ENCODE measurements around the gene KRT40.

DNA sequence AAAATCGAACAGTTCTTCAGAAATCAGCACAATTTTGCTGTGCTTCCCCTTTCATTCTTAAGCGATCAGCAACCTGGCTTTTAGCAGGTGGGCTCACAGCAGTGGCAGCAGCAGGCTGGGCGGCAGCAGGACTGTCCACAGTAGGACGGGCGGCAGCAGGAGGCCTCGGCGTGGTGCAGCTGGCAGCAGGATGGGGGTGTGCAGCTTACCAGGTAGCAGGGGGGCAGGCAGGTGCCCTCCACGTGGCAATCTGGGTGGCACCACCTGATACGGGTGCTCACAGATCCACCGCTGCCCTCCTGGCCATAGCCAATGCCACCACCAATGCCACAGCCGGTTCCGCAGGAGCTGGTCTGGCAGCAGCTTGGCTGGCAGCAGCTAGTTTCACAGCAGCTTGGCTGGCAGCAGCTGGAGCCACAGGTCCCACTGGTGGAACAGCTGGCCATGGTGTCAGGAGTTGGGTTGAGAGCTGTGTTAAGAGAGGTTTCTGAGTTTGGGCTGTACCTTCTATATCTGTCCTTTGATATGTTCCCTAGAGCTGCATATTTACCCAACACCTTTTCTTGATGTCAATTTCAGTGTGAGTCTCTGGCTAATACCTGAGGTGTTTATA is 45.6 kb upstream of the KRT40 start, which contains the start of gene KRTAP1-4:
- TF ChIP-seq, protein P1, sequence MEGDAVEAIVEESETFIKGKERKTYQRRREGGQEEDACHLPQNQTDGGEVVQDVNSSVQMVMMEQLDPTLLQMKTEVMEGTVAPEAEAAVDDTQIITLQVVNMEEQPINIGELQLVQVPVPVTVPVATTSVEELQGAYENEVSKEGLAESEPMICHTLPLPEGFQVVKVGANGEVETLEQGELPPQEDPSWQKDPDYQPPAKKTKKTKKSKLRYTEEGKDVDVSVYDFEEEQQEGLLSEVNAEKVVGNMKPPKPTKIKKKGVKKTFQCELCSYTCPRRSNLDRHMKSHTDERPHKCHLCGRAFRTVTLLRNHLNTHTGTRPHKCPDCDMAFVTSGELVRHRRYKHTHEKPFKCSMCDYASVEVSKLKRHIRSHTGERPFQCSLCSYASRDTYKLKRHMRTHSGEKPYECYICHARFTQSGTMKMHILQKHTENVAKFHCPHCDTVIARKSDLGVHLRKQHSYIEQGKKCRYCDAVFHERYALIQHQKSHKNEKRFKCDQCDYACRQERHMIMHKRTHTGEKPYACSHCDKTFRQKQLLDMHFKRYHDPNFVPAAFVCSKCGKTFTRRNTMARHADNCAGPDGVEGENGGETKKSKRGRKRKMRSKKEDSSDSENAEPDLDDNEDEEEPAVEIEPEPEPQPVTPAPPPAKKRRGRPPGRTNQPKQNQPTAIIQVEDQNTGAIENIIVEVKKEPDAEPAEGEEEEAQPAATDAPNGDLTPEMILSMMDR (IDR thresholded peaks at IDR 0.05): no peak
- TF ChIP-seq POLR2AphosphoS5 (IDR thresholded peaks at IDR 0.05; ENCODE audit: insufficient read depth in 1 of 2, low read depth in 1 of 2) (no peak), POLR2A (IDR thresholded peaks at IDR 0.05) (no peak)
